Neural cell (in vitro differentiated cells): ENCODE data around the gene CD4.

ENCODE experiments used
- EP300 ChIP-seq: fragments of 450-650 bp; conservative IDR thresholded peaks from 2 replicates; pipeline ENCODE4 v1.6.1; 2014; ENCODE audit warnings: antibody characterized with exemption, mild to moderate bottlenecking, moderate library complexity; ENCODE audit not compliant: poor library complexity, severe bottlenecking
- EZH2 ChIP-seq: fragments of 200-600, 300-800 bp; shearing (Covaris generic), sonication (generic); IDR thresholded peaks from 2 replicates; pipeline ENCODE4 v1.6.1; 2014; ENCODE audit warnings: antibody characterized with exemption, low read length, borderline replicate concordance, mild to moderate bottlenecking; ENCODE audit not compliant: insufficient read depth, poor library complexity, severe bottlenecking
- POLR2AphosphoS5 ChIP-seq: IDR thresholded peaks from 2 replicates; pipeline ENCODE4 v1.6.1; 2012
- RAD21 ChIP-seq: fragments of 450-650 bp; conservative IDR thresholded peaks from 2 replicates; pipeline ENCODE4 v1.6.1; 2014; ENCODE audit warnings: antibody characterized with exemption, mild to moderate bottlenecking, moderate library complexity
- TF ChIP-seq, protein P1 (sequence below): fragments of 450-650 bp; IDR thresholded peaks from 2 replicates; pipeline ENCODE4 v1.5.1; 2014; ENCODE audit warnings: antibody characterized with exemption, mild to moderate bottlenecking, moderate library complexity; ENCODE audit not compliant: poor library complexity, severe bottlenecking

DNA sequence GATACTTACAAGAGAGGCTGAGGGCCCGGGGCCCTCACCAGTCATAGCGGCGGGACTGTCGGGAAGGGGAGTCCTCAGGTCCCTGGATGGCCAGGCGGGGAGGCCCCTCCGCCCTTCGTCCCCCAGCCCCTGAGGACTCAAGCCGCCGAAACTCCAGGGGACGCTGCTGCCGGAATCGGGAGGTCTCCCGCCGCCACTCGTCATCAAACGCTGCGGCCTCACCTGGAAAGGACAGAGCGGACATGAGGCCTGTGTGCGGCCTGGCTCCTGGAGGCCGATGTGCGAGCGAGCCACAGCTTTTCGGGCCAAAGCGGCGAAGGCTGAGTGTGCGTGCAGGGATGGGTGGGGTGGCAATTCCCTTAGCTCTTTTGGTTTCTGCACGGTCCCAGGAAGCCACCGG, 40.6 kb upstream of the CD4 start:
- TF ChIP-seq, protein P1, sequence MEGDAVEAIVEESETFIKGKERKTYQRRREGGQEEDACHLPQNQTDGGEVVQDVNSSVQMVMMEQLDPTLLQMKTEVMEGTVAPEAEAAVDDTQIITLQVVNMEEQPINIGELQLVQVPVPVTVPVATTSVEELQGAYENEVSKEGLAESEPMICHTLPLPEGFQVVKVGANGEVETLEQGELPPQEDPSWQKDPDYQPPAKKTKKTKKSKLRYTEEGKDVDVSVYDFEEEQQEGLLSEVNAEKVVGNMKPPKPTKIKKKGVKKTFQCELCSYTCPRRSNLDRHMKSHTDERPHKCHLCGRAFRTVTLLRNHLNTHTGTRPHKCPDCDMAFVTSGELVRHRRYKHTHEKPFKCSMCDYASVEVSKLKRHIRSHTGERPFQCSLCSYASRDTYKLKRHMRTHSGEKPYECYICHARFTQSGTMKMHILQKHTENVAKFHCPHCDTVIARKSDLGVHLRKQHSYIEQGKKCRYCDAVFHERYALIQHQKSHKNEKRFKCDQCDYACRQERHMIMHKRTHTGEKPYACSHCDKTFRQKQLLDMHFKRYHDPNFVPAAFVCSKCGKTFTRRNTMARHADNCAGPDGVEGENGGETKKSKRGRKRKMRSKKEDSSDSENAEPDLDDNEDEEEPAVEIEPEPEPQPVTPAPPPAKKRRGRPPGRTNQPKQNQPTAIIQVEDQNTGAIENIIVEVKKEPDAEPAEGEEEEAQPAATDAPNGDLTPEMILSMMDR = no peak
- TF ChIP-seq EP300 (no peak), EZH2 (no peak), RAD21 (no peak), POLR2AphosphoS5 (no peak)
